Measurements from ENCODE around the gene RACK1. TPM values are rescaled to one million over a fixed set of nuclear protein-coding genes. Genes with fewer than 3 reads are reported as not detected.
A peak's percentile ranks its signal among the peaks of the same experiment; 100 is the strongest.

The RACK1 gene
- total and polyA plus RNA-seq, 2 of the 4 experiments (the other 2 are of a cell fraction) = 4,263 to 9,350 TPM

- no peaks in the 10 kb centered on the region for H3K36me3 ChIP-seq (ENCODE audit: control insufficient read depth, insufficient read depth, low read length)
- H3K9me1 ChIP-seq (ENCODE audit: insufficient read depth, low read length) = 0 out of 2 replicates have a peak, but pooled peaks cover 6% of the 10 kb centered on the region
- intact Hi-C loops (cut with micrococcal nuclease) = no loop called here
- CTCF ChIA-PET = interaction anchor here (1.3 kb wide), 1 partner anchor 13 kb away, joined by 3 read pairs; no protein-coding TSS in a partner anchor
- no peak overlapping the region for H4K8ac ChIP-seq (ENCODE audit: low read depth in 2 of 2, low read length in 2 of 2)
- H3K56ac ChIP-seq (ENCODE audit: extremely low read depth, insufficient read depth, low read length) = no peak overlapping the region
- no peak overlapping the region for H2BK20ac ChIP-seq (ENCODE audit: low read depth, low read length)
- WGBS, 2 experiments (ENCODE audit: extremely low coverage in 2 of 2, insufficient read length in 1 of 2) = 4% methylated on average over 19 of the region's 67 CpGs; no CpG with 5 or more reads in 1 of the 2 experiments
- no peak overlapping the region for H3K14ac ChIP-seq (replicated peaks; ENCODE audit: low read depth, low read length)
- peak overlapping the region; percentile 57 for H3K4me3 ChIP-seq (ENCODE audit: insufficient read depth, low read depth, low read length)
- H4K20me1 ChIP-seq (ENCODE audit: insufficient read depth, low read length) = no peaks in the 10 kb centered on the region
- no peak overlapping the region for H4K5ac ChIP-seq (ENCODE audit: low read depth, low read length)
- dilution Hi-C loops (cut with HindIII; ENCODE audit: low sequenced_read_pairs, unreplicated experiment) = no loop called here
- no peak overlapping the region for H2BK120ac ChIP-seq (ENCODE audit: low read depth, low read length)
- ATAC-seq (ENCODE audit: low read depth) = peak; percentile 5
- no peak overlapping the region for H3K27ac ChIP-seq (ENCODE audit: insufficient read depth, low read length)
- no peaks in the 10 kb centered on the region for H3K79me1 ChIP-seq (ENCODE audit: low read depth in 1 of 2, low read length in 2 of 2)
- no peak overlapping the region for H3K9ac ChIP-seq (ENCODE audit: low read depth, low read length)
- no peak overlapping the region for H2BK15ac ChIP-seq (ENCODE audit: low read depth, low read length)
- H2AFZ ChIP-seq (replicated peaks; ENCODE audit: low read length, poor library complexity) = peak overlapping the region; percentile 91
- BruUV-seq (replicated peaks) = no TSS peak
- peak overlapping the region; percentile 77 for H3K4me2 ChIP-seq (ENCODE audit: low read depth, low read length)
- DNase-seq = peak; percentile 20
- no peak overlapping the region for H4K91ac ChIP-seq (ENCODE audit: insufficient read depth, low read depth, low read length)
- H3K18ac ChIP-seq (ENCODE audit: low read depth, low read length) = no peak overlapping the region
- H3K4ac ChIP-seq (ENCODE audit: low read depth, low read length) = no peak overlapping the region
- H3K9me3 ChIP-seq (ENCODE audit: control insufficient read depth, insufficient read depth, low read length) = no peaks in the 10 kb centered on the region
- no peaks in the 10 kb centered on the region; the same call in 1 of the 2 replicates for H3K27me3 ChIP-seq (ENCODE audit: control insufficient read depth, insufficient read depth, low read length)
- no peak overlapping the region for H2BK5ac ChIP-seq (ENCODE audit: low read depth, low read length, poor library complexity, severe bottlenecking)
- no peak overlapping the region for H2AK5ac ChIP-seq (ENCODE audit: low read depth, low read length)
- in situ Hi-C loops (cut with MboI; ENCODE audit: low sequenced_read_pairs) = no loop called here
- peak overlapping the region; percentile 52 for H2AK9ac ChIP-seq (replicated peaks; ENCODE audit: low read depth, low read length, poor library complexity)
- POLR2A ChIA-PET (ENCODE audit: unreplicated experiment) = no interaction called here
- H3K4me1 ChIP-seq (ENCODE audit: control insufficient read depth, insufficient read depth, low read length) = peaks cover 4% of the 10 kb centered on the region; the same call in 1 of the 2 replicates
- H3K23ac ChIP-seq (ENCODE audit: low read depth, low read length) = no peak overlapping the region
- TF ChIP-seq FOS (IDR thresholded peaks at IDR 0.05; ENCODE audit: low read depth, low read length) (no peak), MAZ (IDR thresholded peaks at IDR 0.05; ENCODE audit: borderline replicate concordance, low read depth, low read length) (no peak), CHD1 (IDR thresholded peaks at IDR 0.05; ENCODE audit: low read depth, low read length) (no peak), POLR2A (IDR thresholded peaks at IDR 0.05; ENCODE audit: low read depth, low read length) (no peak), NFE2L2 (IDR thresholded peaks at IDR 0.05; ENCODE audit: low read depth, low read length) (no peak), BHLHE40 (IDR thresholded peaks at IDR 0.05; ENCODE audit: low read depth, low read length) (no peak), RAD21 (IDR thresholded peaks at IDR 0.05; ENCODE audit: low read length) (no peak), MAFK (IDR thresholded peaks at IDR 0.05; ENCODE audit: low read depth, low read length) (no peak), MXI1 (IDR thresholded peaks at IDR 0.05; ENCODE audit: borderline replicate concordance, low read depth, low read length) (no peak), RCOR1 (IDR thresholded peaks at IDR 0.05; ENCODE audit: insufficient replicate concordance, low read length) (no peak), CTCF (conservative IDR thresholded peaks at IDR 0.05; ENCODE audit: low read depth, low read length) (no peak), CEBPB (IDR thresholded peaks at IDR 0.05; ENCODE audit: low read depth, low read length) (no peak), RFX5 (IDR thresholded peaks at IDR 0.05; ENCODE audit: low read depth, low read length) (no peak)
- TF ChIP-seq, protein P1, sequence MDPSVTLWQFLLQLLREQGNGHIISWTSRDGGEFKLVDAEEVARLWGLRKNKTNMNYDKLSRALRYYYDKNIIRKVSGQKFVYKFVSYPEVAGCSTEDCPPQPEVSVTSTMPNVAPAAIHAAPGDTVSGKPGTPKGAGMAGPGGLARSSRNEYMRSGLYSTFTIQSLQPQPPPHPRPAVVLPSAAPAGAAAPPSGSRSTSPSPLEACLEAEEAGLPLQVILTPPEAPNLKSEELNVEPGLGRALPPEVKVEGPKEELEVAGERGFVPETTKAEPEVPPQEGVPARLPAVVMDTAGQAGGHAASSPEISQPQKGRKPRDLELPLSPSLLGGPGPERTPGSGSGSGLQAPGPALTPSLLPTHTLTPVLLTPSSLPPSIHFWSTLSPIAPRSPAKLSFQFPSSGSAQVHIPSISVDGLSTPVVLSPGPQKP (IDR thresholded peaks at IDR 0.05; ENCODE audit: borderline replicate concordance, low read depth, low read length) = no peak
- TF ChIP-seq, protein P2, sequence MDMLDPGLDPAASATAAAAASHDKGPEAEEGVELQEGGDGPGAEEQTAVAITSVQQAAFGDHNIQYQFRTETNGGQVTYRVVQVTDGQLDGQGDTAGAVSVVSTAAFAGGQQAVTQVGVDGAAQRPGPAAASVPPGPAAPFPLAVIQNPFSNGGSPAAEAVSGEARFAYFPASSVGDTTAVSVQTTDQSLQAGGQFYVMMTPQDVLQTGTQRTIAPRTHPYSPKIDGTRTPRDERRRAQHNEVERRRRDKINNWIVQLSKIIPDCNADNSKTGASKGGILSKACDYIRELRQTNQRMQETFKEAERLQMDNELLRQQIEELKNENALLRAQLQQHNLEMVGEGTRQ (IDR thresholded peaks at IDR 0.05; ENCODE audit: low read depth, low read length) = no peak
These were observed 39.4 kb downstream of the RACK1 start for GRCh38 chr5:181204113-181204825.
